PC-3 (cell line): ENCODE data around the gene C1S. TPM values are rescaled to one million over a fixed set of nuclear protein-coding genes. Genes with fewer than 3 reads are reported as not detected.

Experiments
- ATAC-seq: fragments of 200-7000 bp; cut with Tn5 transposase; 2 replicates; pipeline ENCODE4 v1.9.1; 2020; ENCODE audit warnings: mild to moderate bottlenecking, moderate library complexity
- BruUV-seq: library from RNA; stranded (reverse); fragments of 400-500 nt; replicated peaks from 2 replicates; lab custom pipeline; 2021; lab: Mats Ljungman, UMichigan
- CTCF ChIA-PET: fragments of 300-600 bp; sonication (Branson Sonifier 250); formaldehyde crosslinking; loops from one replicate; lab custom pipeline; 2022; ENCODE audit warnings: antibody characterized with exemption; lab: Charles Lee
- POLR2A ChIA-PET: fragments of 300-600 bp; sonication (Branson Sonifier 250); formaldehyde crosslinking; loops from one replicate; lab custom pipeline; 2022; ENCODE audit warnings: antibody characterized with exemption; ENCODE audit not compliant: unreplicated experiment; lab: Charles Lee
- DNase-seq: peaks from one replicate; pipeline ENCODE4 v3.0.0-alpha.2; 2015
- H2AFZ ChIP-seq: fragments of 300-600 bp; sonication (generic); 2 replicates; pipeline ENCODE4 v1.6.0; 2016; ENCODE audit warnings: antibody characterized with exemption, low read length
- H3F3A ChIP-seq: fragments of 300-600 bp; sonication (generic); one replicate; pipeline ENCODE4 v1.6.0; 2017; ENCODE audit warnings: antibody characterized with exemption, low read length, control low read depth, mild to moderate bottlenecking; ENCODE audit not compliant: unreplicated experiment
- H3K27ac ChIP-seq: fragments of 300-600 bp; sonication (generic); 2 replicates; pipeline ENCODE4 v1.5.1; 2016; ENCODE audit warnings: mild to moderate bottlenecking, low read length
- H3K27me3 ChIP-seq: fragments of 300-600 bp; sonication (generic); 2 replicates; pipeline ENCODE4 v1.6.1; 2016; ENCODE audit warnings: low read length, mixed read lengths
- H3K36me3 ChIP-seq: fragments of 300-600 bp; sonication (generic); 2 replicates; pipeline ENCODE4 v1.6.1; 2016; ENCODE audit warnings: low read depth, mixed run types, low read length, mixed read lengths
- H3K4me1 ChIP-seq: fragments of 300-600 bp; sonication (generic); 2 replicates; pipeline ENCODE4 v1.5.1; 2016; ENCODE audit warnings: low read length; ENCODE audit not compliant: insufficient read depth
- H3K4me2 ChIP-seq: fragments of 300-600 bp; sonication (generic); 2 replicates; pipeline ENCODE4 v1.6.0; 2016; ENCODE audit warnings: low read length
- H3K4me3 ChIP-seq: fragments of 300-600 bp; sonication (generic); 2 replicates; pipeline ENCODE4 v1.5.1; 2016; ENCODE audit warnings: mild to moderate bottlenecking, low read length, mixed read lengths
- H3K79me2 ChIP-seq: fragments of 300-600 bp; sonication (generic); 2 replicates; pipeline ENCODE4 v1.6.1; 2017; ENCODE audit warnings: low read length, mixed read lengths
- H3K9ac ChIP-seq: fragments of 300-600 bp; sonication (generic); 2 replicates; pipeline ENCODE4 v1.6.0; 2016; ENCODE audit warnings: mild to moderate bottlenecking, low read length
- H3K9me2 ChIP-seq: fragments of 300-600 bp; sonication (generic); replicated peaks from 2 replicates; pipeline ENCODE4 v1.6.1; 2016; ENCODE audit warnings: mixed run types, low read length, mixed read lengths
- H3K9me3 ChIP-seq: fragments of 300-600 bp; sonication (generic); 2 replicates; pipeline ENCODE4 v1.6.1; 2016; ENCODE audit warnings: low read length, mixed read lengths
- H4K20me1 ChIP-seq: fragments of 300-600 bp; sonication (generic); 2 replicates; pipeline ENCODE4 v1.6.1; 2016; ENCODE audit warnings: low read length, mixed read lengths
- CTCF ChIP-seq: fragments of 300-600 bp; sonication (generic); conservative IDR thresholded peaks from 2 replicates; pipeline ENCODE4 v1.5.1; 2017; ENCODE audit warnings: antibody characterized with exemption, low read depth, mild to moderate bottlenecking, low read length
- EZH2 ChIP-seq: fragments of 300-600 bp; sonication (generic); IDR thresholded peaks from one replicate; pipeline ENCODE4 v1.6.1; 2017; ENCODE audit warnings: antibody characterized with exemption, mild to moderate bottlenecking, low read length; ENCODE audit not compliant: unreplicated experiment
- EZH2phosphoT487 ChIP-seq: fragments of 300-600 bp; sonication (generic); IDR thresholded peaks from 2 replicates; pipeline ENCODE4 v1.6.1; 2018; ENCODE audit warnings: mild to moderate bottlenecking, antibody characterized with exemption, low read length, borderline replicate concordance
- intact Hi-C: fragments of 100-400 bp; cut with micrococcal nuclease; formaldehyde crosslinking; loops from 2 replicates; pipeline ENCODE4 v1.9.0; 2023
- total RNA-seq: library from RNA; depleted of rRNA; stranded (reverse); fragments of >200 nt; gene quantifications from 2 replicates; pipeline ENCODE4 v1.2.3, GENCODE V29; 2014

The C1S gene
- total RNA-seq, 1 experiment from 2014 or later, result 2.9 TPM

- H3K4me2 ChIP-seq, result no peak overlapping the region
- H2AFZ ChIP-seq, result no peak overlapping the region
- no peaks in the 10 kb centered on the region for H3K27me3 ChIP-seq
- no peak for DNase-seq
- H3K9me3 ChIP-seq, result no peaks in the 10 kb centered on the region
- no peaks in the 10 kb centered on the region for H3F3A ChIP-seq
- H4K20me1 ChIP-seq, result no peaks in the 10 kb centered on the region
- H3K4me3 ChIP-seq, result no peak overlapping the region
- no peak overlapping the region for H3K9ac ChIP-seq
- no peak overlapping the region for H3K27ac ChIP-seq
- TF ChIP-seq EZH2phosphoT487, result no peak
- no peak for TF ChIP-seq EZH2
- no peak for TF ChIP-seq CTCF
- no peak for ATAC-seq
- H3K79me2 ChIP-seq, result no peaks in the 10 kb centered on the region
- H3K9me2 ChIP-seq, result no peaks in the 10 kb centered on the region
- peaks cover 3% of the 10 kb centered on the region; the same call in 1 of the 2 replicates for H3K4me1 ChIP-seq
- intact Hi-C loops, result loop anchor here (2.0 kb wide), 1 partner anchor 75 kb away; the partner anchor contains the start of gene LPCAT3
- BruUV-seq, result no TSS peak
- no peaks in the 10 kb centered on the region for H3K36me3 ChIP-seq
- POLR2A ChIA-PET, result no interaction called here
- CTCF ChIA-PET, result no interaction called here
These were observed 33.0 kb downstream of the C1S start for GRCh38 chr12:7093486-7093885.

- Histone ChIP-seq H3K79me2 (no peaks in the 10 kb centered on the region), H3K4me2 (no peak overlapping the region), H3K4me3 (no peak overlapping the region), H3K9ac (no peak overlapping the region), H3K9me2 (no peaks in the 10 kb centered on the region), H3K27me3 (no peaks in the 10 kb centered on the region), H3K4me1 (peaks cover 3% of the 10 kb centered on the region; the same call in 1 of the 2 replicates), H4K20me1 (no peaks in the 10 kb centered on the region), H3K36me3 (no peaks in the 10 kb centered on the region), H2AFZ (no peak overlapping the region), H3K27ac (no peak overlapping the region), H3K9me3 (no peaks in the 10 kb centered on the region), H3F3A (no peaks in the 10 kb centered on the region)
- ChIA-PET CTCF (interaction anchor here (0.6 kb wide), 1 partner anchor 17 kb away, joined by 3 read pairs; no protein-coding TSS in a partner anchor), POLR2A (no interaction called here)
- no TSS peak for BruUV-seq
- TF ChIP-seq EZH2phosphoT487 (no peak), CTCF (no peak), EZH2 (no peak)
- intact Hi-C loops, result loop anchor here (2.0 kb wide), 1 partner anchor 75 kb away; the partner anchor contains the start of gene LPCAT3
- DNase-seq (no peak), ATAC-seq (no peak)
These were observed 33.4 kb downstream of the C1S start for GRCh38 chr12:7093892-7094291.
